CD8-positive, alpha-beta memory T cell (primary cell): ENCODE measurements around the gene ANK3. TPM values are rescaled to one million over a fixed set of nuclear protein-coding genes. Genes with fewer than 3 reads are reported as not detected.

Source experiments
- CTCF ChIA-PET: fragments of 350-600 bp; sonication (Branson Sonifier 250); formaldehyde crosslinking; loops from one replicate; lab custom pipeline; 2021; ENCODE audit warnings: antibody characterized with exemption; lab: Charles Lee
- POLR2A ChIA-PET: fragments of 350-600 bp; sonication (Branson Sonifier 250); formaldehyde crosslinking; loops from one replicate; lab custom pipeline; 2021; ENCODE audit warnings: antibody characterized with exemption; lab: Charles Lee
- DNase-seq, 5 donors: peaks; one replicate each; pipeline versions ENCODE4 v3.0.0 to v3.0.0-alpha.2; 2020 to 2022; ENCODE audit warnings: mixed read lengths in 1 of 5
- H3K27ac ChIP-seq: one replicate; pipeline ENCODE4 v1.7.0; 2013; ENCODE audit warnings: low read depth, mild to moderate bottlenecking, low read length, moderate library complexity
- H3K27me3 ChIP-seq: 2 replicates; pipeline ENCODE4 v1.7.0; 2013; ENCODE audit warnings: low read length, mild to moderate bottlenecking; ENCODE audit not compliant: insufficient read depth, poor library complexity, severe bottlenecking
- H3K36me3 ChIP-seq: 2 replicates; pipeline ENCODE4 v1.7.0; 2013; ENCODE audit warnings: mild to moderate bottlenecking, low read length, moderate library complexity; ENCODE audit not compliant: insufficient read depth
- H3K4me1 ChIP-seq: 2 replicates; pipeline ENCODE4 v1.7.0; 2013; ENCODE audit warnings: mild to moderate bottlenecking, low read length, moderate library complexity; ENCODE audit not compliant: insufficient read depth
- H3K4me3 ChIP-seq: 2 replicates; pipeline ENCODE4 v1.7.0; 2013; ENCODE audit warnings: mild to moderate bottlenecking, low read length
- H3K9me3 ChIP-seq: 2 replicates; pipeline ENCODE4 v1.7.0; 2013; ENCODE audit warnings: mild to moderate bottlenecking, low read length
- H3K27ac Mint-ChIP-seq, 8 donors: one replicate each; pipeline ENCODE4 v1.8.0; 2020 to 2021; ENCODE audit warnings: mixed read lengths in 8 of 8, mild to moderate bottlenecking in 6 of 8, inconsistent platforms in 3 of 8, moderate library complexity in 3 of 8
- H3K27me3 Mint-ChIP-seq, 2 donors: one replicate each; pipeline ENCODE4 v1.8.0; 2020 to 2021; ENCODE audit warnings: mixed read lengths in 2 of 2, mild to moderate bottlenecking in 1 of 2, moderate library complexity in 1 of 2
- H3K36me3 Mint-ChIP-seq, 3 donors: one replicate each; pipeline ENCODE4 v1.8.0; 2020 to 2021; ENCODE audit warnings: mixed read lengths in 3 of 3, inconsistent platforms in 1 of 3, mild to moderate bottlenecking in 1 of 3
- H3K4me1 Mint-ChIP-seq, 3 donors: one replicate each; pipeline ENCODE4 v1.8.0; 2020 to 2021; ENCODE audit warnings: mixed read lengths in 3 of 3, inconsistent platforms in 1 of 3, mild to moderate bottlenecking in 1 of 3
- H3K4me3 Mint-ChIP-seq, 7 donors: one replicate each; pipeline ENCODE4 v1.8.0; 2020 to 2021; ENCODE audit warnings: mixed read lengths in 7 of 7, mild to moderate bottlenecking in 6 of 7, moderate library complexity in 4 of 7, inconsistent platforms in 2 of 7
- H3K9me3 Mint-ChIP-seq, 5 donors: one replicate each; pipeline ENCODE4 v1.8.0; 2020 to 2022; ENCODE audit warnings: mixed read lengths in 5 of 5, mild to moderate bottlenecking in 3 of 5, moderate library complexity in 2 of 5, inconsistent platforms in 1 of 5
- polyA plus RNA-seq: library from polyadenylated mRNA; unstranded; fragments of 300-500 nt; fragmentation: Illumina TruSeq; gene quantifications from one replicate; pipeline ENCODE4 v1.2.3, GENCODE V29; 2021
- total RNA-seq, 2 experiments: library from RNA; stranded (reverse); gene quantifications; one replicate each; pipeline ENCODE4 v1.2.3, GENCODE V29; 2021

The ANK3 gene
- total and polyA plus RNA-seq, 3 experiments from 2014 or later = 10.2 to 12.8 (median 11.8) TPM

DNA sequence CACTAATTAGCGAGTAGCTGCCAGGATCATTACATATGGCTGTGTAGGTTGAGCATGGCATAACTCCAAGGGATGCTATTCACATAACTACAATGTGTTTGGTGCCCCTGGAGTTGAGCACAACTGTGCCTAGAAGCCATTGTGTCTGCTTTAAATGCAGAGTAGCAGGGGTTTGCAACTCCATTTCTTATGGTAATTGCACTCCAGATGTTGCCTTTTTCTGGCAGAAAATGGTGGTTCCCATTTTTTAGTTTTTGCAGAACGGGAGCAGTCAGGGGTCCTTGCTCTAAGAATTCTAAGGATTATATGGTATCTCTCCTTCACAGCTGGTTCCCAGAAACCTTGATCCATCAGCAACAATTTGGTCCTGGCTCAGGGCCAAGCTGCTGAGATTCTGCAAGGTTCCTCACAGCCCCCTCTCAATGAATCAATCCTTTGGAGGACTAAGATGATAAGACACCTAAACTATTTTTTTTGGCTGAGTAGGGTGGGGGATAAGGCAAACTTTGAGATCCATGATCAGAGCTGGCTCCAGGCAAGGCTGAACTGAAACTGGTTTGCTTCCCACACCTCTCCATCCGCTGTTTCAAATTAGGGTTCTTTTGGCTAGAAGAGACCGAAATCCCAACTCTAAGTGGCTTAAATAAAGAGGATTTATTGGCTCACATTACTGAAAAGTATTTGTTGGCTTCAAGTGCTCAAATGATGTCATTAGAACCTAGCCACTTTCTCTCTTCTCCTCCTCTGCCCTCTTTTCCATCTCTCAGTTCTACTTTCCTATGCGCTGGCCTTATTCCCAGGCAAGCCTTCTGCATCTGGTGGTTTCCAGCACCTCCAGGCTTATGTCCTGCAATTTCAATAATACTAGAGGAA, 385.8 kb downstream of the ANK3 start:
- H3K4me1 ChIP-seq = no peaks in the 10 kb centered on the region
- POLR2A ChIA-PET = no interaction called here
- no peaks in the 10 kb centered on the region for H3K4me1 Mint-ChIP-seq
- peaks cover 2 to 33% of the 10 kb centered on the region in 2 donors for H3K27me3 Mint-ChIP-seq
- H3K36me3 Mint-ChIP-seq = no peaks in the 10 kb centered on the region
- CTCF ChIA-PET = no interaction called here
- H3K9me3 ChIP-seq = no peaks in the 10 kb centered on the region
- H3K4me3 Mint-ChIP-seq = no peak overlapping the region
- no peaks in the 10 kb centered on the region for H3K27me3 ChIP-seq
- no peak for DNase-seq
- no peaks in the 10 kb centered on the region for H3K9me3 Mint-ChIP-seq
- no peak overlapping the region for H3K4me3 ChIP-seq
- H3K27ac Mint-ChIP-seq = no peak overlapping the region
- H3K27ac ChIP-seq = no peak overlapping the region
- no peaks in the 10 kb centered on the region for H3K36me3 ChIP-seq

DNA sequence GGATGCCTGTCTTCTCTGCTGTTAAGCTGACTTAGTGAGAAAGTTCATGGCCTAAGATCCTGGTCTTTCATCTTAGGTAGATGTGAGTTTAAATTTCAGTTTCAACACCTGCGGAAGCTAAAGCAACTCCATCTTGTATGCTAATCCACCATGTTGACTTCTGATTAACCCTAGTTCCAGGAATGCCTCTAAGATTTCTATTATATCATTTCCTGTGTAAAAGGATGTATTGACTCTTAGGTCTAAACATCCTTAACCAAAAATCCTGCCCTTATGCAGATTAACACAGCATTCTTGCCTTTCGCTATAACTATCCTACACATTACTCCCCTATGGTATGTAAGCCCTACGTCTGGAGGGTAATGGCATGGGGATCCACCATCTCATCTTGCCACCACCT, 388.9 kb downstream of the ANK3 start:
- Mint-ChIP-seq H3K9me3 (peaks cover 0 to 4% (median 0%) of the 10 kb centered on the region in 5 donors), H3K36me3 (no peaks in the 10 kb centered on the region), H3K4me3 (no peak overlapping the region), H3K27me3 (peaks cover 5 to 23% of the 10 kb centered on the region in 2 donors), H3K4me1 (no peaks in the 10 kb centered on the region), H3K27ac (no peak overlapping the region)
- Histone ChIP-seq H3K27ac (no peak overlapping the region), H3K9me3 (no peaks in the 10 kb centered on the region), H3K4me3 (no peak overlapping the region), H3K4me1 (no peaks in the 10 kb centered on the region), H3K36me3 (no peaks in the 10 kb centered on the region), H3K27me3 (no peaks in the 10 kb centered on the region)
- ChIA-PET CTCF (no interaction called here), POLR2A (no interaction called here)
- DNase-seq = no peak

DNA sequence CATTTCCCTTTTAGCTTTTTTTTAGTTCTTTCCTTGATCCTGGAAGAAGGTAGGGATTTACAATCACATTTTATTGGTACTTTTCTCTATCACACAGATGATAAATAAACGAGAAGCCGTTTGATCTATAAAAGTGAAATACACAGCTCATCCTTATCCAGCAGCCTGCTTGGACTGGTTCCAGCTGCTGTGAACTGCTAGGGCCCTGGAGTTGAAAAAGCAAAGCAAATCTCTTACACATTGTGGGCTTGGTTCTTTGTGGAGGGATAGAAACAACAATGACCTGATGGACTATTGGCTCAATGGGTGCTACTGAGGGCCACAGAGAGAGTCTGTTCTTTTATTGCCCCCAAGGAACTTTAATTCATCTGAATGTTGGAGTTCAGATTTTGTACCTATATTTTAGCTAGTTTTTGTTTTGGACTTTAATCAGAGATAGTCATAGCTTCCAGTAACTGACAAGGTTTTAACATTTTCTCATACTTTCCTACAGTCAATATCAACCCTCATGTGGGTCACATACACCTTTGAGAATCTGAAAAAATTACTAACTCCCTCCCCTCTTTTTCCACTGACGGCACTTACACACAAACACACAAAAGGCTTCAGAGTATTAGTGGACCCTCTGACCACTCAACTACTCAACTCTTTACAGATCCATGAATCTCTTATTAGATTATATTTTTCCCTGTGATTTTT, 391.7 kb downstream of the ANK3 start:
- no peak for DNase-seq
- Histone ChIP-seq H3K9me3 (no peaks in the 10 kb centered on the region), H3K4me1 (no peaks in the 10 kb centered on the region), H3K27ac (no peak overlapping the region), H3K36me3 (no peaks in the 10 kb centered on the region), H3K4me3 (no peak overlapping the region), H3K27me3 (no peaks in the 10 kb centered on the region)
- Mint-ChIP-seq H3K27me3 (peaks cover 7 to 36% of the 10 kb centered on the region in 2 donors), H3K4me1 (no peaks in the 10 kb centered on the region), H3K27ac (no peak overlapping the region), H3K4me3 (no peak overlapping the region), H3K36me3 (no peaks in the 10 kb centered on the region), H3K9me3 (peaks cover 0 to 4% (median 0%) of the 10 kb centered on the region in 5 donors)
- ChIA-PET CTCF (no interaction called here), POLR2A (no interaction called here)

DNA sequence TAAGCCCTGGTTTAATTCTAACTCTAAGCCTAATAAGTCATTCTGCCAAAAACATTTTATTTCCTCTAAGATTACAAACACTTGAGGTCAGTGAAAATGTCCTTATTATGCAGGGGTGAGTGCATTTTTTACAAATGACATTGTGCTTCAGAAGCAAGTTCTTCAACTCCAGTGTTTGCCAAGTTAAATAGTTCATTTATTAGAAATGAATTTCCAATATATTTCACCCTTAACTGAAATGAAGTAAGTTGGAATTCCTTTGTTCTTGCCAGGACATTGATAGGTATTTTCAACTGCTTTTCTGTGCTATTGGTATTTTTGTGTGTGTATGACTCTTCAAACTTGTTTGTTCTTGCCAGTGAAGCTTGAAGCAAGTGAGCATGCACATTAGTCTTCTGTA, 393.8 kb downstream of the ANK3 start:
- Mint-ChIP-seq H3K36me3 (no peaks in the 10 kb centered on the region), H3K4me3 (no peak overlapping the region), H3K27me3 (peaks cover 8 to 44% of the 10 kb centered on the region in 2 donors), H3K9me3 (peaks cover 0 to 4% (median 0%) of the 10 kb centered on the region in 5 donors), H3K4me1 (peaks cover 4 to 9% (median 6%) of the 10 kb centered on the region in 3 donors), H3K27ac (no peak overlapping the region)
- ChIA-PET POLR2A (no interaction called here), CTCF (no interaction called here)
- DNase-seq = no peak
- H3K27me3 ChIP-seq = no peaks in the 10 kb centered on the region
- no peaks in the 10 kb centered on the region for H3K36me3 ChIP-seq
- H3K4me1 ChIP-seq = no peaks in the 10 kb centered on the region
- H3K27ac ChIP-seq = no peak overlapping the region
- H3K4me3 ChIP-seq = no peak overlapping the region
- H3K9me3 ChIP-seq = no peaks in the 10 kb centered on the region

DNA sequence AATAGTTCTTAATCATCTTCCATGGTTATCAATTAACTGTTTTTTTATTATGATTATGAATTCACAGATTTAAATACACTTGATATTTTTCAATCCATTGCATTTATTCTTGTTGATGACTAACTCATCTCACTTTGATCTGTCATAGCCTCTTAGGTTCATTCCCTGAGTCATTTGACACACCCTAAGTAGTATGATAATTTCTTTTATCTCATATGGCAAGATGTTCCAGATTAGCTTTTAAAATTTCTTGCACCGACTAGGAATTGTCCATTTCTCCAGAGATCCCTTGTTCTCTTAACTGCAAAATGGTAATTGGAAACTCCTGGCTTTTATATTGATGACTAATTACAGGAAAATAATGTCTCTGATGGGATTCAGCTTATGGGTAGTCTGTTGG, 395.7 kb downstream of the ANK3 start:
- ChIA-PET POLR2A (no interaction called here), CTCF (no interaction called here)
- H3K36me3 Mint-ChIP-seq = no peaks in the 10 kb centered on the region
- Histone ChIP-seq H3K4me1 (no peaks in the 10 kb centered on the region), H3K36me3 (no peaks in the 10 kb centered on the region), H3K9me3 (no peaks in the 10 kb centered on the region), H3K27me3 (no peaks in the 10 kb centered on the region), H3K27ac (no peak overlapping the region), H3K4me3 (no peak overlapping the region)
- H3K27me3 Mint-ChIP-seq = peaks cover 15 to 45% of the 10 kb centered on the region in 2 donors
- H3K4me3 Mint-ChIP-seq = no peak overlapping the region
- DNase-seq = no peak
- H3K27ac Mint-ChIP-seq = no peak overlapping the region
- H3K9me3 Mint-ChIP-seq = peaks cover 0 to 4% (median 0%) of the 10 kb centered on the region in 5 donors
- peaks cover 4 to 9% (median 6%) of the 10 kb centered on the region in 3 donors for H3K4me1 Mint-ChIP-seq

DNA sequence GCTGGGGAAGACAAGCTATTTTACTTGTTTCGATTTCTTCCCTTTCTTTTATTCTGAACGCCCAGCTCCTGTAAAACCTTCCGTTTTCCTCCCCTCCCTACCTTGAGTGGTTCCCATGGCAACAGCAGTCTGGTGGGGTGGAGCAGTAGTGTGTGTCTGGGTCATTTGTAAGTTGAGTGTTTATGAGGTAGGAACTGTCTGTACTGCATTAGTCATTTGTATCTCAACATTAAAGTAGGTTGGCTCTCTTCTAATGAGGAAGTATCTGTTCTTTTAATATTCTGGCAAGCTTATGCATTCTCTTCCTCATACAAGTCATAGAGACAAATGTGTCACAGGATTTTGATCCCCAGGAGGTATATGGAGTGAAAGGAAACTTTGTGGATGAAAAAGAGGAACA, 398.0 kb downstream of the ANK3 start:
- no peak overlapping the region for H3K27ac ChIP-seq
- ChIA-PET POLR2A (no interaction called here), CTCF (no interaction called here)
- peak overlapping the region in 2 of 8 donors; percentile 2 to 28 for H3K27ac Mint-ChIP-seq
- H3K4me1 ChIP-seq = no peaks in the 10 kb centered on the region
- no peak overlapping the region for H3K4me3 ChIP-seq
- no peaks in the 10 kb centered on the region for H3K27me3 ChIP-seq
- peak overlapping the region in 4 of 7 donors; percentile 4 to 37 (median 21) for H3K4me3 Mint-ChIP-seq
- no peak for DNase-seq
- no peaks in the 10 kb centered on the region for H3K9me3 Mint-ChIP-seq
- peaks cover 16 to 62% of the 10 kb centered on the region in 2 donors for H3K27me3 Mint-ChIP-seq
- H3K4me1 Mint-ChIP-seq = peaks cover 4 to 9% (median 6%) of the 10 kb centered on the region in 3 donors
- no peaks in the 10 kb centered on the region for H3K36me3 ChIP-seq
- no peaks in the 10 kb centered on the region for H3K36me3 Mint-ChIP-seq
- H3K9me3 ChIP-seq = no peaks in the 10 kb centered on the region

DNA sequence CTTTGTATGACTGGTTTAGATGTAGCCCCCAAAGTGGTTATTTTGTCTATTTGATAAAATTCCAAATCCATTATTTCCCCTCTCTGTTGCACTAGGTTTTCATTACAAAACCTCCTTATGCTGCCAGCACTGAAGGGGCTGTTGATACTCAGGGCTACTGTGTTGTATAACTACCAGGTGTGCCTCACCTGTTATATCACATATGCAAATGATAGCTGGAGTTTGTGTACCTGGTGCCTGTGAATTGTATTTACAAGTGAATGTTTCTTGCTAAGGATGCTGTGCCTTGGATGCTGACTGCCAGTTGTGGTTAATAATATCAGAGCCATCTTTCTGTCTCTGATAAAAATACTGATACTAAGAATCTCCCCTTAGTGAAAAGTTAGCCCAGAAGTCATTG, 398.6 kb downstream of the ANK3 start:
- CTCF ChIA-PET = no interaction called here
- H3K4me3 ChIP-seq = no peak overlapping the region

DNA sequence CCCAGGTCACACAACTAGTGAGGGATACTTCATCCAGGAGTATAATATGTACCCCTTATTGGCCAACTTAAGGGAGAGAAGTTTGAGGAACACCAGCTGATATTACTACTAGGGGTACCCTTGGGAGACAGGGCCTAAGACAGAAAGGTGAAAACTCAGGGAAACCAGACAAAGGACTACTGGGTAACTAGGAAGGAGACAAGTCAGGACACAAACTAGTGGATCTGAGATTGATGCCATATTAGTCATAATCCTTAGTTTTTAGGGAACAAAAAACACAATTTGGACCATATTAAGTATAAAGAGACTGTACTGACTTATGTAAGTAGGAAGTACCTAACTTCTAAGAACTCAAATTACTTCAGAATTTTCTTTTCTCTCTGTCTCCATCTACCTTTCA, 404.0 kb downstream of the ANK3 start:
- POLR2A ChIA-PET = no interaction called here
- Histone ChIP-seq H3K27me3 (no peaks in the 10 kb centered on the region), H3K9me3 (no peaks in the 10 kb centered on the region), H3K4me3 (no peak overlapping the region), H3K36me3 (no peaks in the 10 kb centered on the region), H3K27ac (no peak overlapping the region), H3K4me1 (no peaks in the 10 kb centered on the region)
- Mint-ChIP-seq H3K36me3 (no peaks in the 10 kb centered on the region), H3K4me1 (no peaks in the 10 kb centered on the region), H3K27me3 (peaks cover 17 to 40% of the 10 kb centered on the region in 2 donors), H3K4me3 (no peak overlapping the region), H3K9me3 (no peaks in the 10 kb centered on the region), H3K27ac (no peak overlapping the region)
- CTCF ChIA-PET = no interaction called here
- no peak for DNase-seq

More for the DNA sequence above, 398.6 kb downstream of the ANK3 start:
- Mint-ChIP-seq H3K27me3 (peaks cover 16 to 66% of the 10 kb centered on the region in 2 donors), H3K27ac (no peak overlapping the region), H3K9me3 (no peaks in the 10 kb centered on the region), H3K4me1 (peaks cover 4 to 9% (median 6%) of the 10 kb centered on the region in 3 donors), H3K36me3 (no peaks in the 10 kb centered on the region), H3K4me3 (no peak overlapping the region)
- no peak overlapping the region for H3K27ac ChIP-seq
- H3K9me3 ChIP-seq = no peaks in the 10 kb centered on the region
- H3K4me1 ChIP-seq = no peaks in the 10 kb centered on the region
- no peaks in the 10 kb centered on the region for H3K36me3 ChIP-seq
- H3K27me3 ChIP-seq = no peaks in the 10 kb centered on the region
- DNase-seq = no peak
- POLR2A ChIA-PET = no interaction called here
